Fibroblast of gingiva (primary cell): ENCODE data around the gene MAL.

ENCODE experiments used
- DNase-seq: peaks from one replicate; pipeline ENCODE4 v3.0.0-alpha.2; 2011; ENCODE audit warnings: low read depth

MAL gene

GRCh38 chr2:95025406-95026319 is at the start of gene MAL:
TSS of gene MAL (plus strand) at chr2:95025708. CDS start at chr2:95025793, 85 bp downstream.
- no peak for DNase-seq

DNA sequence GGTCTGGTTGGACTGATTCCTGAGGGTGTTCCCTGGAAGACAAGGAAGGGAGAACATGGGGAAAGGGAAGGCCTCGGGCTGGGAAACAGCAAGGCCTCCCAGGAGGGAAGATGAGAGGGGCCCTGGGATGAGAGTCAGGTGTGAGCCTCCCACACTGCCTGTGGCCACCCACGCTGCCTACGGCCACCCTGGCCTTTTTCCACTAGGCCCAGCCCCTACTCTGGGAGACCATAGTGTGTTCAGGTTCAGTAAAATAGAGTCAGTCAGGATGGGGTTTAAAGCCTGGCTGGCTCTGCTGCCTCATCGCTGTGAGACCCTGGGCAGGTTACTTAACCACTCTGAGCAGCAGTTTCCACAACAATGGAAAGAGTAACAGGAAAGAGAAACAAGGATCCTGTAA is 47.7 kb upstream of the MAL start:
- no peak for DNase-seq

- DNase-seq = no peak
Measured at GRCh38 chr2:94978917-94979316, 46.6 kb upstream of the MAL start.

DNA sequence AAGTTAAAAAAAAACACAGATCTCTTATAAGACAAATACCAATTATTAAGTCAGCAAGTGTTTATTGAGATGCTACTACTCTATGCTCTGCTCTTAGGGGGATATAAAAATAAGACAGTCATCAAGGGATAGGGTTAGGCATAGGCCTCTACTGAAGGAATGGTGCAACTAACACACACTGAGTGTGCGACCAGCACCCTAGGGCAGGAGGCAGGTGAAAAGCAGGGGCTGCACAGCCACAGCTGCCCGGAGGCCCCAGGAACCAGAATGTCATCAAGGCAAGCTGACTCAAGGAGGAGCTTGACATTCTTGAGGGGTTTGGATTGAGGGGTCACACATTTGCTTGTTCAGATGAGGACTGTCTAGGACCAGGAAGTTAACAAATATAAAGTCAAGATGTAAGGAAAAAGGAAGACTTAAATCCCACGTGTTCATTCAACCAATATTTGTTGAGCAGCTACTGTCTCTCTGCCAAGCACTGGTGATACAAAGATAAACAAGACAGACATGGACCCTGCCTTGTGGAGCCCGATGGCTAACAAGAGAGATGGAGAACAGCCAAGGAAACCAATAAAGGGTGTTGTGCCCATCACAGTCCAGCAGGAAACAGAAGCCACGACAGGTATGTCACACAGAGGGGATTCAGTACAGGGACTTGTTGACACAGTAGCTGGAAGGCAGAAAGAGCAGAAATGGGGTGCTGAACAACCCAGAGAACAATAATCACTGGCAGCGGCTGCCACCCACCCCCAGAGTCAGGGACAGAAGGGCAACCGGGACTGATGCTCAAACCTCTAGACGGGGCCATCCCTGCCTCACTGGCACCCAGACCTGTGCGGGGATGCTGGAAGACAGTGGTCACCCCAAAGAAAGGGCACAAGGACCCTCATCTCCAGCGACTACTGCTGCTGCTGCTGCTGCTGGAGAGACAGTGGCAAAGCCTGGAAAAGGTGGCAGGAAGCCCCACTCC is 45.8 kb upstream of the MAL start:
- DNase-seq = no peak

- DNase-seq = no peak
Measured at GRCh38 chr2:94980406-94980805, 45.1 kb upstream of the MAL start.

GRCh38 chr2:94982156-94982555 is 43.4 kb upstream of the MAL start:
- no peak for DNase-seq

DNA sequence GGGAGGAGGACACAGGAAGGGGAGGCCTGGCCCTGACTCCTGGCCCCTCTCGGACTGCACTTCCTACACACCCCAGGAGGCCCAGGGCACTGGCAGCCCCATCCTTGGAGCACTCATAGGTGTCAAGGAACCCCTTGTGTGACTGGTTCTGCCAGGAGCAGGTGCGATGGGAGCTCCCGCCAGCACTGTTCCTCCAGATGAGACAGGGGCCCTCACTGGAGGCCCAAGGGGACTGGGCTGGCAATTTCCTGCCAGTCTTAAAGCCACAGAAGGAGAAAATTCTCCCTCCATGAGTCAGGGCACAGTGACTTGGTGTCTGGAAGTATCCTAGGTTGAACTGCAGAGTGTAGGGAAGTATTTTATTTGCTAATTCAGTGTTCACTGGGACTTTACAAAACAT is 42.8 kb upstream of the MAL start:
- DNase-seq = no peak

DNA sequence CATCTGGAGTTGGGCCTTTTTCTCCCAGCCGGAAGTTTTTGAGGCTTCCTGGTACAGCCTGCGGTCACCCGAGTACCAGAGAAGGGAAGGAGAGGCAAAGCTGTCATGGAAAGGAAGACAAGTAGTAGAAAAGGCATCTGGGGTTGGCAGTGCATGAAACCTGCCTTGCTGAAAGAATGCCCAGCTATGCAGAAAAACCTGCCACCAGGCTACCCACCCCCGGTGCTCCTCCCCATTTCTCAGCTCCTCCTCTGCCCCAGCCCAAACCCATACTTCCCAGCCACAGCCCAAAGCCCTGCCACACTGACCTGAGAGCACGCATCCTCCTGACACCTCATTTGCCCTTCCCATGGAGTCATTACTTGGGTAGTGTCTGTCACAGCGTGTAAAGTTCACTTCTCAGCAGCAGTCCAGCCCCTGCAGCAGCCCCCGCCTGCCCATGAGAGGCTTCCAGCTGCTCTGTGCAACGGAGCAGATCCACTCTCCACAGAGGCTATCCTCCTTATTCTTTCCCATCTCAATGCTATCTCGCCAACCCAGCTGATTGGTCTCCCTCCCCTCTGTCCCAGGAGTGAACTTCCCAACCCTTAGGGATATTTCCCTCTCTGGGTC is 40.4 kb upstream of the MAL start:
- no peak for DNase-seq

GRCh38 chr2:94985636-94986035 is 39.9 kb upstream of the MAL start:
- DNase-seq = no peak

GRCh38 chr2:94986392-94986963 is 39.0 kb upstream of the MAL start:
- DNase-seq = peak; percentile 56

GRCh38 chr2:94987074-94988020 is 38.2 kb upstream of the MAL start:
- DNase-seq = no peak

DNA sequence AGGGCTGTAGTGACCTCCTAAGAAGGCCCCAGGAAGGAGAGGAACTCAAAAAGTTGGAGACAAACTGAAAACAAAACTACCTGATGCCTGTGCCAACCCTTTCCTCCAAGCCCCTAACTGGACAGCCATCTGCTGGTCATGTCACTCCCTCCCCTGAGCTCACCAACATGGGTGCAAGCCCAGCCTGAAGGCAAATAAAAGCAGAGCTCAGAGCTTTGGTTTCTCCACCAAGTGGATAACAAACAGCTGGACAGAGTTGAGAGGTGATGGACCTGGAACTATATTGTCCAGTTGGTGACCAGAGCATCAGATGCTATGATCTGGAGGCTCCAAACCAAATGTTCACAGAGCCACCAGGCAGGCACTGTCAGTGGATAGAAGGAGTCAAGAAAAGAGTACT is 34.6 kb upstream of the MAL start:
- no peak for DNase-seq

GRCh38 chr2:94992360-94992759 is 33.1 kb upstream of the MAL start:
- no peak for DNase-seq

DNA sequence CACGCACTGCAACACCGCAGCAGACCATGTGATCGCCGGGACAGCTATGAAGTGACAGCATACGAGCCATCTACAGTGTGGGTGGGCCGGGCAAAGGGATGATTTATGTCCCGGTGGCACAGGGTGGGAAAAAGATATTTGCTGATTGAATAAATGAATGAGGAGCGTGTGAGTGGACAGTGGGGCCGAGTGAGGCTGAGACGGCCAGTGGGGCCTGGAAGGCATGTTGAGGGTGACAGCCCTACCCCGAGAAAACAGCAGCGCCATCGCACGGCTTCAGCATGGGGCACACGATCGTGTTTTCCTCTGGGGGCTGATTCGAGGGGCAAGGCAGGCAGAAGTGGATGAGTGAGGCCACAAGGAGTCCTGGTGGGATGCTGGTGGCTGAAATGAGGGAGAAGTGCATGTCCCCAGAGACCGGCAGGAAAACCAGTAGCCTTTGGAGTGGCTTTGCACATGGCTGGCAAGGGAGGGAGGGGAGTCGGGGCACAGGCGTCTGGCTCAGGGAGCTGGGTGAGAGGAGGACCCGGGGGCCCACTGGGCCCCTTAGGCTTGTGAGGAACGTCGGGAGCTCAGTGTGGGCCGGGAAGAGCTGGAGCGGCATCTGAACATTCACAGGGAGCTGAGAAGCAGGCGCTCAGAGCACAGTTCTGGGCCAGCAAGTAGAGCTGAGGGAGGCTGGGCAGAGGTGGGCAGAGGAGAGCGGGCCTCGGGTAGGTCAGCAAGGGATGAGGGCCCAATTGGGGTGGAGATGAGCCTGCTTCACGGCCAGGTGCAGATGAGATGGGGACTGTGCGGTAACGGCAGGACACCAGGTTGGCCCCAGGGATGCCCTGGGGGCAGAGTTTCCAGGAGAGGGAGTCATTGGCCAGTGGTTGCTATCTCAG is 32.1 kb upstream of the MAL start:
- DNase-seq = no peak

DNA sequence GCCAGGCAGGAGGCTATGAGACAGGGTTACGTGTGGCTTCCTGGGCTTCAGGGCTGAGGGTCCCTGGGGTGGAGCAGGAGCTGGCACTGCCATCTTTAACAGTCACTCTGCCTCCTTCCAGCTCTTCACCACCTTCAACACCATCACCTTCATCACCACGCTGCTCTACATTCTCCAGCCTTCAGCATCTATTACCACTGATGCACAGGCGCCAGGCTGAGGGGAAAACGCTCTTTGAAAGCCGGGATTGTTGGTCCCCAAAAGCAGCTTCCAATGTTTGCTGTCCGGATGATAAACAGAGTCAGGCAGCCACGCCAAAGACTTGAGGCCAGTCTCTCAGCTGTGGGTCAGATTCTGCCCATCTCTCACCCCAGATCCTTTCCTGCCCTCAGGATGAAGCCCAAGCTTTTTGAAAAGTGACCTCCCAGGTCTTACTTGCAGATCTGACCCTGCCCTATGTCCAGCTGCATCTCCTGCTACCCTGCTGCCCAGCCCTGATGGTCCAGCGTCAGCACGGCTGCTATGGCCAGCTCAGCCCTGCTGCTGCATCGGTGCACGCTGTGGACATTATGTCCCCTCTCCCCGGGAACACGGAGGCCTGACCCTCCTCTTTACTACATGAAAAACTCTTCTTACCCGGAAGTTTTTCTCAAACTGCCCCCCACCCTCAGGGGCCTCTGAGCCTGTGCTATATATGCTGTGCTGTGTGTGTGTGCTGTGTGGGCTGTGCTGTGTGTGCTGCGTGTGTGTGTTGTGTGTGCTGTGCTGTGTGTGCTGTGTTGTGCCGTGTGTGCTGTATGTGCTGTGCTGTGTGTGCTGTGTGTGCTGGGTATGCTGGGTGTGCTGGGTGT is 31.2 kb upstream of the MAL start:
- no peak for DNase-seq

GRCh38 chr2:94994914-94995552 is 30.5 kb upstream of the MAL start:
- DNase-seq = no peak

DNA sequence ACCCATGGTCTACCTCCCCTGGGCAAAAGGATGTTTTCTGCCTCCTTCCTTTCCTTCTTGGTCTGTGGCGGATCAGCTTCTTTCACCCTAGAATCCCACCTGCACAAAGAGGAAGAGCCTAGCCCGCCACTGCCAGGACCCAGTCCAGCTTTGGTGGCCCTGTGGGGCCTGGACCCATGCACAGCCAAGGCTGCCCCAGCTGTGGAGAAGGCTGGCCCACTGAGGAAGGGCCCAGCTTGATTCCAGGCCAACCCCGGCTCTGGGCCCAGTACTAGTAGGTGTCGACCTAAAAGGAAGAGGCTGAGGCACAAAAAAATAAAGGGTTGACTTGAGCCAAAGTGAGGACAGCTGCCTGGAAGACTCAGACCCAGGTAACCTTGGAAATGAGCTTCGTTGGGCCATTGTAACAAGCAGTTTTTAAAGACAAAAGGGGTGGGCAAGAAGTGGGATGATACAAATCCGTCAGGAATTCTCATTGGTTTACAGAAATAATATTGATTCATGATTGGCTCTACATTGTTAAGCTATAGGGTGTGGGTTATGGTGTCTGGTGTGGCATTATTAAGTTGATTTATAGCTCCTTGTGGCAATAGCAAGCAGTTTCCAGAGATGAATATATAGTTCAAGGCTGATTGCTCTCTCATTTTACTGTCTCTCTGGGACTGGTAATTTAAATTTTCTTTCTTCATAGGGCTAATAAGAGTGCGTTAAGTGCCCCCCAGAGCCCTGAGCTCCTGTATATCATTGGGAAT is 29.8 kb upstream of the MAL start:
- DNase-seq = no peak
